CD4-positive, alpha-beta T cell treated with Interleukin-21 for 1 hour (primary cell): ENCODE data around the gene ERICH6.

ENCODE experiments used
- DNase-seq: peaks from one replicate; pipeline ENCODE4 v3.0.0-alpha.2; 2020

The ERICH6 gene

GRCh38 chr3:150612494-150612893 lies 91.2 kb downstream of the ERICH6 start:
- no peak for DNase-seq

DNA sequence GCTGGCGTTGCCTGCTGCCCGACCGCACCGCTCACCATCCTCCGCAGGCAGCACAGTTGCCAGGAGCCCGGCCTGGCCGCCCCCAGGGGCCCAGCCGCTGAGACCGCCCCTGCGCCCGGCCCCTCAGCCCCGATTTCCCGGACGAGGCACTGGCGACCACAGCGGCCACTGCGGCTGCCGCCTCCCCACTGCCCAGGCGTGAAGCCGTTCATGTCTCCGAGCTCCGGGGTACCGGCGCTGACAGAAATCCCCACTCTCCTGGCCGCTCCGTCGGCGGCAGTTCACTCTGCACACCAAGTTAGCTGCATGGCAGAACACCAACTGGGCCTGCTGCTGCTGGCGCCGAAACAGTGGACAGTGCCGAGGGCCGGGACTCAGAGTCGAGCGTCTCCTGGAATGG lies 92.1 kb downstream of the ERICH6 start:
- no peak for DNase-seq

DNA sequence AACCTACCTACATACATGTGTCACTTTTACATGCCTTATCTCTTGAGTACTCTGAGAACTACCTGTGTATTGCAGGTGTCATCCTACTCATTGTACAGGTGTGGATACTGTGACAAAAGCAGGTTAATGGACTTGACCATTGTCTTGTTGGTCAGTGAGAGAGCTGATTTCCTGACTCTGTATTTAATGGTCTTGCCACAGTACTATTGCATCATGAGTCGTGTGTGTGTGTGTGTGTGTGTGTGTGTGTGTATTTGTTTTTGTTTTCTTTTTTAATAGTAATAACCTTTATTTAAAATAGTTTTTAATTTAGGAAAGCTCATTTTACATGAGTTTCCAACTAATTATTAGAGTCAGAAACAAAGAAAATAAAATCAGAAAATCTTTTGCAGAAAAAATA lies 92.9 kb downstream of the ERICH6 start:
- no peak for DNase-seq

DNA sequence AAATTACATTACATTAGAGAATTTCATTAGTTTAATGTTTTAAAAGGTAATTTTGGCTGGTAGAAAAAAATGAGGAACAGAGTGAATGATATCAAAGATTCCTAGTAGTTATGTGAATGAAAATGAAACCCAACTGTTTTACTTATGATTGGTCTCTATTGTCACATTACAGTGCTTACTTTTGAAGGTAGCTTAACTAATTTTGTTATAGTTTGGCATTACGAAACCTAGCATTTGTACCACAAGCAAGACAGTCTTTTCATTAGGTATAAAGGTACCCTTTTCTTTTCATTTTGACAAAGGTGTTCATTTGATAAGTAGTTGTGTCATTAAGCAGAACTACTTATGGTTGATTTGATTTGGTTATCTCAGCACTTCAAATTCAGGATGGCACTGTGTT lies 93.7 kb downstream of the ERICH6 start:
- no peak for DNase-seq
